HG02588 (cell line): Measurements from ENCODE around the gene ASB2.

Experiments
- ATAC-seq: cut with Tn5 transposase; IDR thresholded peaks from one replicate; pipeline ENCODE4 v1.9.1; 2021; ENCODE audit warnings: mild to moderate bottlenecking, moderate library complexity; ENCODE audit not compliant: unreplicated experiment

The ASB2 gene

GRCh38 chr14:94001501-94002396 is 25.4 kb upstream of the ASB2 start:
- no peak for ATAC-seq

- ATAC-seq, result no peak
Measured at GRCh38 chr14:94001016-94001415, 24.6 kb upstream of the ASB2 start.

- ATAC-seq, result no peak
Measured at GRCh38 chr14:94000267-94000666, 23.9 kb upstream of the ASB2 start.

GRCh38 chr14:93999573-93999972 is 23.2 kb upstream of the ASB2 start:
- no peak for ATAC-seq

- no peak for ATAC-seq
Measured at GRCh38 chr14:93998871-93999403, 22.6 kb upstream of the ASB2 start.

- no peak for ATAC-seq
Measured at GRCh38 chr14:93997916-93998870, 21.8 kb upstream of the ASB2 start.

- ATAC-seq, result no peak
Measured at GRCh38 chr14:93997082-93997481, 20.7 kb upstream of the ASB2 start, which contains the start of gene CCDC197. TSS of gene CCDC197 (plus strand) at chr14:93997301. CDS start at chr14:93998132, 831 bp downstream.

GRCh38 chr14:93996130-93996695 is 19.8 kb upstream of the ASB2 start:
- ATAC-seq, result no peak

- no peak for ATAC-seq
Measured at GRCh38 chr14:93994919-93995682, 18.7 kb upstream of the ASB2 start.

GRCh38 chr14:93993382-93993781 is 17.0 kb upstream of the ASB2 start:
- ATAC-seq, result no peak

- no peak for ATAC-seq
Measured at GRCh38 chr14:93991649-93992048, 15.3 kb upstream of the ASB2 start.

GRCh38 chr14:93991212-93991611 is 14.8 kb upstream of the ASB2 start:
- ATAC-seq, result no peak

GRCh38 chr14:93989939-93990338 is 13.6 kb upstream of the ASB2 start:
- ATAC-seq, result peak; percentile 57

GRCh38 chr14:93987815-93988476 is 11.6 kb upstream of the ASB2 start:
- ATAC-seq, result no peak

- no peak for ATAC-seq
Measured at GRCh38 chr14:93987376-93987775, 11.0 kb upstream of the ASB2 start.

- no peak for ATAC-seq
Measured at GRCh38 chr14:93986955-93987354, 10.6 kb upstream of the ASB2 start.

GRCh38 chr14:93984987-93985410 is 8.6 kb upstream of the ASB2 start:
- ATAC-seq, result no peak

GRCh38 chr14:93984070-93984469 is 7.7 kb upstream of the ASB2 start:
- ATAC-seq, result no peak

- ATAC-seq, result no peak
Measured at GRCh38 chr14:93982230-93983007, 6.0 kb upstream of the ASB2 start.
